ENCODE data around the gene EOLA1.
"Not testable (repeated sequence)": the region's sequence is repeated elsewhere in the genome, so short reads cannot be mapped to it uniquely, and the experiment has no call there.

EOLA1 gene

GRCh38 chrX:149521438-149521837 lies 19.4 kb upstream of the EOLA1 start:
- Histone ChIP-seq H3K4me3 (no peak overlapping the region), H3K9me3 (replicated peaks in 1 of 11) (no peaks in the 10 kb centered on the region), H4K20me1 (no peaks in the 10 kb centered on the region), H3K9ac (no peak overlapping the region), H3K36me3 (no peaks in the 10 kb centered on the region), H3K27ac (no peak overlapping the region), H3K27me3 (no peaks in the 10 kb centered on the region), H3K4me1 (peaks cover 17 to 37% (median 22%) of the 10 kb centered on the region in 10 experiments), H3K4me2 (no peak overlapping the region)
- TF ChIP-seq Cebpa-rat (IDR thresholded peaks at IDR 0.05): no peak

DNA sequence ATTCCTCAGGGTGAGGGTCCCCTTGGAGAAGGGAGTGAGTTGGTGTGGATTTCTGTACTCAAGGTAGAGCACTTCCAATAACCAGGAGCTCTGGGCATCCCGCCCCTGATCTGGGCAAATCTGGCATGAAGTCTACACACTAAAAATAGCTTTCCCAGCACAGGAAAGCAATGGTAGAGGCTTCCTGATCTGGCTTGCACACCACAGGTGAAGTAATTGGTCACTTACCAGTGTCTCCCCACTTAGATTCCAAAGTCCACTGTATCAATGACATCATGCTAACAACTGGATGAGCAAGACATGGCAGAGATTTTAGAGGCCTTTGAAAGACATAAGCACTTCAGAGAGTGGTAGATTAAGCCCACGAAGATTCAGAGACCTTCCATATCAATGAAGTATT lies 17.9 kb upstream of the EOLA1 start:
- Histone ChIP-seq H3K4me1 (peaks cover 17 to 37% (median 23%) of the 10 kb centered on the region in 10 experiments), H4K20me1 (no peaks in the 10 kb centered on the region), H3K36me3 (no peaks in the 10 kb centered on the region), H3K27me3 (no peaks in the 10 kb centered on the region), H3K9ac (no peak overlapping the region), H3K9me3 (replicated peaks in 1 of 11) (no peaks in the 10 kb centered on the region), H3K4me2 (0 out of 22 replicates have a peak overlapping the region, but pooled peaks of 1 of the 11 experiments have one; percentile 6), H3K4me3 (no peak overlapping the region), H3K27ac (no peak overlapping the region)
- no peak for TF ChIP-seq Cebpa-rat (IDR thresholded peaks at IDR 0.05)

GRCh38 chrX:149525389-149525788 lies 15.4 kb upstream of the EOLA1 start:
- H3K9ac ChIP-seq: peak overlapping the region in 5 of 11 experiments; percentile 17 to 48 (median 36); a peak in 2 of 22 replicates
- not testable (repeated sequence) for H3K36me3 ChIP-seq; H3K4me3 ChIP-seq; H4K20me1 ChIP-seq; H3K9me3 ChIP-seq (replicated peaks in 1 of 11); H3K27me3 ChIP-seq
- H3K4me1 ChIP-seq: peaks cover 17 to 37% (median 23%) of the 10 kb centered on the region in 10 experiments
- peak overlapping the region in 10 of 11 experiments; percentile 59 to 82 (median 70); a peak in 20 of 22 replicates for H3K27ac ChIP-seq
- peak overlapping the region; percentile 21 to 66 (median 44); a peak in 17 of 22 replicates for H3K4me2 ChIP-seq

DNA sequence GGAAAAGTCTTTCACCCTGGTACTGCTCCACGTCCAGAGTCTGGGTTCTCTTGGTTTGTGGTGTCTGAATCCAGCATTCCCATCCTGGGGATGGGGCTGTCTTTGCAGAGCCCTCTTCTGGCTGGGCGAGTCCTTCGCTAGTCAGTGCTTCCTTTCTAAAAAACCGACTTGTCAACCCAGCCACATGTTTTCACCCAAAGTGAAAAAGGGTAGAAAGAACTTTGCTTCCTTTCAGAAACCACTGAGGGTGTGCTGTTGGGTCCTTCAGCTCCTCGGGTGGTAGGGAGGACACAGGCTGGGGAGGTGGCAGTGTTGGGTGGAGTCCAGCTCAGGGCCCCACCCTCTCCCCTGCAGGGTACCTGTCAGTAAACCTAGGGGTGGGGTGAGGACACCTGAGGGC lies 14.9 kb upstream of the EOLA1 start:
- not testable (repeated sequence) for H3K36me3 ChIP-seq; H3K27me3 ChIP-seq; H4K20me1 ChIP-seq; H3K4me3 ChIP-seq; H3K9me3 ChIP-seq (replicated peaks in 1 of 11)
- Histone ChIP-seq H3K9ac (peak overlapping the region in 4 of 11 experiments; percentile 31 to 56 (median 45); a peak in 4 of 22 replicates), H3K4me2 (peak overlapping the region in 9 of 11 experiments; percentile 26 to 68 (median 41); a peak in 17 of 22 replicates), H3K4me1 (peaks cover 17 to 39% (median 23%) of the 10 kb centered on the region in 10 experiments), H3K27ac (peak overlapping the region; percentile 56 to 82 (median 69); a peak in 21 of 22 replicates)

DNA sequence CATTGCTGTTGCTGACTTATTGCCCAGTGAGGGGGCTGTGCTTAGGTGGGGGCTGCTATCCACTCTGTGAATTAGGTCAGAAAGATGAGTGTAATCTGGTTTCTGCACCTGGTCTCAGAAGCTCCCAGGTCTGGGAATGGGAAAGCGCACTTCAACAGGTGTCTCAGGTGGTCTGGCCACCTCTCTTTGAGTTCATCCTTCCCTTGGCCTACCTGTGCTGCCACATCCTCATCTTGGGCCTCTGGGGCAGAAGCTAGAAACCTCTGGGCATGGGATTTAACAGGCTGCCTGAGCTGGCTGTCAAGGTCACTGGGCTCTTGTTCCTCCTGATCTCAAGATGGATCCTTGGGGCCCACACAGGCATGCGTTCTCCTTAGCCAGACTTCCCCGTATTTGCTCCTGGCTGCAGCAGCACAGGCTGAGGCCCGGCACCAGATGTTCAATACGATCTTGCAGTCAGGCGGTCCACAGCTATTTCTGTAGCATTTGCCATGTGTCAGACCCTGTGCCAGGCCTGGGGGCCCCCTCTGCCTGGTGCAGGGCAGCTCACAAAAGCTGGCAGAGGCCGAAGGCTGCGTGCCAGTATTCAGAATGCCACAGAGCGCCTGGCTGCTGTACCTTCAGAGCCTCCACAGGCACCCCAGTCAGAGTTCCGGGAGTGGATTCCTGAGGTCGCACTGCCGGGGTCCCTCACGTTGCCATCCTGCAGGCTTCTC lies 14.3 kb upstream of the EOLA1 start:
- Histone ChIP-seq H3K4me1 (peaks cover 17 to 45% (median 28%) of the 10 kb centered on the region in 10 experiments), H3K27ac (peak overlapping the region; percentile 56 to 82 (median 69); a peak in 21 of 22 replicates), H3K9ac (peak overlapping the region in 3 of 11 experiments; percentile 42 to 56 (median 48); a peak in 4 of 22 replicates), H3K4me2 (peak overlapping the region in 9 of 11 experiments; percentile 26 to 68 (median 41); a peak in 16 of 22 replicates)
- H3K36me3 ChIP-seq; H3K4me3 ChIP-seq; H4K20me1 ChIP-seq; H3K27me3 ChIP-seq; H3K9me3 ChIP-seq (replicated peaks in 1 of 11): not testable (repeated sequence)

- Histone ChIP-seq H3K27ac (no peak overlapping the region), H3K9ac (no peak overlapping the region), H3K4me2 (no peak overlapping the region), H3K4me3 (no peak overlapping the region), H3K9me3 (replicated peaks in 1 of 11) (no peaks in the 10 kb centered on the region), H3K4me1 (peaks cover 17 to 48% (median 34%) of the 10 kb centered on the region in 10 experiments), H3K36me3 (no peaks in the 10 kb centered on the region), H3K27me3 (no peaks in the 10 kb centered on the region), H4K20me1 (no peaks in the 10 kb centered on the region)
- no peak for TF ChIP-seq Cebpa-rat (IDR thresholded peaks at IDR 0.05)
Observed at GRCh38 chrX:149527705-149528104, 13.1 kb upstream of the EOLA1 start.

- Histone ChIP-seq H3K27ac (peak overlapping the region in 1 of 11 experiments; percentile 9; a peak in 1 of 22 replicates), H3K4me3 (no peak overlapping the region), H3K4me1 (peaks cover 17 to 43% (median 34%) of the 10 kb centered on the region in 10 experiments), H3K9ac (no peak overlapping the region), H3K4me2 (no peak overlapping the region), H3K27me3 (no peaks in the 10 kb centered on the region), H4K20me1 (no peaks in the 10 kb centered on the region), H3K9me3 (replicated peaks in 1 of 11) (no peaks in the 10 kb centered on the region), H3K36me3 (no peaks in the 10 kb centered on the region)
- no peak for TF ChIP-seq Cebpa-rat (IDR thresholded peaks at IDR 0.05)
Observed at GRCh38 chrX:149528381-149528780, 12.4 kb upstream of the EOLA1 start.

GRCh38 chrX:149531599-149531998 lies 9.2 kb upstream of the EOLA1 start:
- Histone ChIP-seq H3K4me1 (peaks cover 0 to 38% (median 12%) of the 10 kb centered on the region in 10 experiments; a peak in 15 of 20 replicates), H4K20me1 (no peaks in the 10 kb centered on the region; a peak in 1 of 22 replicates), H3K4me2 (peak overlapping the region in 8 of 11 experiments; percentile 32 to 85 (median 61); a peak in 14 of 22 replicates), H3K4me3 (no peak overlapping the region), H3K36me3 (no peaks in the 10 kb centered on the region), H3K27me3 (peaks cover 0 to 17% (median 6%) of the 10 kb centered on the region in 11 experiments; a peak in 11 of 22 replicates), H3K9me3 (replicated peaks in 1 of 11) (no peaks in the 10 kb centered on the region), H3K27ac (peak overlapping the region in 9 of 11 experiments; percentile 38 to 63 (median 54); a peak in 16 of 22 replicates), H3K9ac (peak overlapping the region in 5 of 11 experiments; percentile 4 to 22 (median 18); a peak in 2 of 22 replicates)
- TF ChIP-seq Cebpa-rat (IDR thresholded peaks at IDR 0.05): no peak

- not testable (repeated sequence) for H3K9ac ChIP-seq; H3K36me3 ChIP-seq; H3K27ac ChIP-seq; H3K9me3 ChIP-seq (replicated peaks in 1 of 11); H4K20me1 ChIP-seq; H3K4me2 ChIP-seq; H3K4me3 ChIP-seq
- Histone ChIP-seq H3K27me3 (peaks cover 0 to 17% (median 6%) of the 10 kb centered on the region in 11 experiments; a peak in 11 of 22 replicates), H3K4me1 (peaks cover 0 to 39% (median 12%) of the 10 kb centered on the region in 10 experiments; a peak in 15 of 20 replicates)
Observed at GRCh38 chrX:149532868-149533267, 7.9 kb upstream of the EOLA1 start.

GRCh38 chrX:149533999-149534398 lies 6.8 kb upstream of the EOLA1 start:
- H3K9me3 ChIP-seq (replicated peaks in 1 of 11); H3K36me3 ChIP-seq; H3K27ac ChIP-seq; H4K20me1 ChIP-seq; H3K4me2 ChIP-seq; H3K4me3 ChIP-seq; H3K9ac ChIP-seq: not testable (repeated sequence)
- Histone ChIP-seq H3K4me1 (peaks cover 0 to 44% (median 15%) of the 10 kb centered on the region in 10 experiments; a peak in 17 of 20 replicates), H3K27me3 (peaks cover 0 to 17% (median 6%) of the 10 kb centered on the region in 11 experiments; a peak in 11 of 22 replicates)

DNA sequence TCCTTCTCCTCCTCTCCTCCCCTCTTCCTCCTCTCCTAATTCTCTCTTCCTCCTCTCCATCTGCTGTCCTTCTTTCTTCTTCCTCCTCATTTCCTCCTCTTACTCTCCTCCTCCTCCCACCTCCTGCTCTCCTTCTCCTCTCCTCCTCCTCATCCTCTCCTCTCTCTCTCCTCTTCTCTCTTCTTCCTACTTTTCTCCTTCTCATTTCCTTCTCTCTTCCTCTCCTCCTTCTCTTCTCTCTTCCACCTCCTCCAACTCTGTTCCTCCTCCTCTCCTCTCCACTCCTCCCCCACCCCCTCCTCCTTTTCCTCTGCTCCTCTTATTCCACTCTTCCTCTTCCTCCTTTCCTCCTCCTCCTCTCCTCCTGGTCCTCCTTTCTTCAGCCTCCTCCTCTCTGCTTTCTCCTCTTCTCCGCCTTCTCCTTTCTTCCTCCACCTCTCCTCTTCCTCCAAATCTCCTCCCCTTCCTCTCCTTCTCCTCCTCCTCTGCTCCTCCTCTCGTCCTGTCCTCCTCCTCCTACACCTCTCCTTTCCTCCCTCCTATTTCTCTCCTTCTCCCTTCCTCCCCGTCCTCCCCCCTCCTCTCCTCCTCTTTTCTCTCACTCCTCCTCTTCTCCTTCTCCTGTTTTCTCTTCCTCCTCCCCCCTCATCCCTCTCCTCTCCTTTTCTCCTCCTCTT lies 5.7 kb upstream of the EOLA1 start:
- H3K4me3 ChIP-seq; H4K20me1 ChIP-seq; H3K9ac ChIP-seq; H3K36me3 ChIP-seq; H3K9me3 ChIP-seq (replicated peaks in 1 of 11); H3K27ac ChIP-seq: not testable (repeated sequence)
- peak overlapping the region in 2 of 11 experiments; percentile 9 to 28; a peak in 2 of 22 replicates for H3K4me2 ChIP-seq
- peaks cover 0 to 46% (median 16%) of the 10 kb centered on the region in 10 experiments; a peak in 17 of 20 replicates for H3K4me1 ChIP-seq
- peaks cover 0 to 17% (median 6%) of the 10 kb centered on the region in 11 experiments; a peak in 11 of 22 replicates for H3K27me3 ChIP-seq

DNA sequence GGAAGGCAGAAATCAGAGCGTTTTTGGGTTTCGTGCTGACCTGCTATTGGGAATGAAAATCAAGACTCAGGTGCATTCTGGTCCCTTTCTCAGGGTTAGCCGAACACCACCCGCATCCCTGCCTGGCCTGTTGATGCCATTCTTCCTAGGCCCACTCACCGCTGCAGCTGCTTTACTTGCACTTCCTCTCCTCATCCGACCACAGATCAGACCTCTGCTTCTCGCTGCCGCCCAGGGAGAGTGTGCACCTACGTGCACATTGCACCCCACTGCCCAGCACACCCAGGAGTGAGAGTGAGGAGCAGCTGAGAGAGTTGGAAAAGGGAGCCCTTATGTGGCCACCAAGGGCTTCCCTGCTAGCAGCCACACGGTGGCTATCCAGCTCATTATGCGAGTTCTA lies 3.3 kb upstream of the EOLA1 start:
- Histone ChIP-seq H3K27me3 (peaks cover 0 to 17% (median 6%) of the 10 kb centered on the region in 11 experiments; a peak in 11 of 22 replicates), H3K4me1 (peaks cover 5 to 28% (median 10%) of the 10 kb centered on the region in 10 experiments; a peak in 12 of 20 replicates), H3K9me3 (replicated peaks in 1 of 11) (peaks cover 0 to 10% (median 0%) of the 10 kb centered on the region in 11 experiments; a peak in 7 of 22 replicates)
- not testable (repeated sequence) for H3K36me3 ChIP-seq, H3K4me2 ChIP-seq, H3K27ac ChIP-seq, H3K4me3 ChIP-seq, H3K9ac ChIP-seq, H4K20me1 ChIP-seq
